Left renal cortex interstitium (tissue), 4 donors: Measurements from ENCODE around the gene PIM2. TPM values are rescaled to one million over a fixed set of nuclear protein-coding genes. Genes with fewer than 3 reads are reported as not detected.
A peak's percentile ranks its signal among the peaks of the same experiment; 100 is the strongest.

Source experiments
- DNase-seq, 4 donors: peaks; one replicate each; pipeline ENCODE4 v3.0.0-alpha.2; 2013; ENCODE audit warnings: low read depth in 4 of 4, low spot score in 2 of 4, missing footprints in 1 of 4
- polyA plus RNA-seq, 4 donors: library from polyadenylated mRNA; unstranded; fragments of 120-200 nt; gene quantifications; one replicate each; pipeline ENCODE4 v1.2.1, GENCODE V29; 2013; ENCODE audit not compliant: insufficient read length in 4 of 4

Gene PIM2
- polyA plus RNA-seq, 4 donors: 5.9 to 8.8 (median 7.4) TPM

- no peak for DNase-seq
These were observed 17.7 kb upstream of the PIM2 start for GRCh38 chrX:48936429-48937053.

- DNase-seq: no peak
These were observed 16.5 kb upstream of the PIM2 start for GRCh38 chrX:48935301-48935670.

GRCh38 chrX:48934581-48935300, 15.9 kb upstream of the PIM2 start:
- DNase-seq: no peak

GRCh38 chrX:48933757-48934156, 14.9 kb upstream of the PIM2 start:
- DNase-seq: no peak

GRCh38 chrX:48927736-48928382, 9.0 kb upstream of the PIM2 start:
- no peak for DNase-seq

- no peak for DNase-seq
These were observed 8.3 kb upstream of the PIM2 start for GRCh38 chrX:48927123-48927522.

- no peak for DNase-seq
These were observed 5.4 kb upstream of the PIM2 start for GRCh38 chrX:48924270-48924669.

- DNase-seq: no peak
These were observed 4.9 kb upstream of the PIM2 start for GRCh38 chrX:48923771-48924170.

- DNase-seq: no peak
These were observed 1.9 kb upstream of the PIM2 start for GRCh38 chrX:48920718-48921104.

GRCh38 chrX:48919947-48920717, 1.3 kb upstream of the PIM2 start:
- no peak for DNase-seq

GRCh38 chrX:48919360-48919841, 577 bp upstream of the PIM2 start:
- DNase-seq: no peak

GRCh38 chrX:48918301-48918642, 552 bp downstream of the PIM2 start:
- no peak for DNase-seq

- DNase-seq: peak; percentile 39 to 80 (median 70)
These were observed 1.5 kb downstream of the PIM2 start for GRCh38 chrX:48917139-48918001.

GRCh38 chrX:48914593-48915493, 4.0 kb downstream of the PIM2 start:
- DNase-seq: no peak

GRCh38 chrX:48913605-48914366, 5.0 kb downstream of the PIM2 start:
- DNase-seq: no peak

GRCh38 chrX:48911412-48912182, 7.2 kb downstream of the PIM2 start, which contains the start of gene SLC35A2:
TSS of gene SLC35A2 (minus strand) at chrX:48911646. CDS start at chrX:48911636, 10 bp downstream.
- peak in 2 of 4 donors; percentile 63 to 70 for DNase-seq

- DNase-seq: no peak
These were observed 7.9 kb downstream of the PIM2 start for GRCh38 chrX:48910926-48911411.
